CD4-positive, alpha-beta T cell treated with Interferon alpha-2 for 1 hour (primary cell): Measurements from ENCODE around the gene SLC49A4.

Experiments used
- DNase-seq, 2 donors: peaks; one replicate each; pipeline ENCODE4 v3.0.0-alpha.2; 2020 to 2022

Gene SLC49A4

DNA sequence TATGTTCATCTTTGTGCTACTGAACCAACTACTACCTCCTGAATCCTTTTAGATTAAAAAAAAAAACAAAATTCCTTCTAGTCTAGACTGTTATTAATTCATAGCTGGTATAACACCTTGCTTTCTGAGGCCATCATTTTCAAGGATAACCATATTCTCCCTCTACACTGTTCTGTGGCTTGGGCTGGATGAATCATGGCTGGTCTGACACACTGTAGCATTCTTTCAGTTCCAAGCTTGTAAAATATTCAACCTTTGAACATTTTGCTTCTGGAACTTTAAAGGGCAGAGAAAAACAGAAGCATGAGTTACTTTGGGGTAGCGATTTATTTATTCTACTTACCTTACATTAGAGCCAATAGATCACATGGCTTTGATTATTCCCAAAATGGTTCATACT, 8.8 kb upstream of the SLC49A4 start:
- no peak for DNase-seq

GRCh38 chr3:122787872-122788271, 7.0 kb upstream of the SLC49A4 start:
- DNase-seq: peak in 1 of 2 donors; percentile 8

GRCh38 chr3:122789585-122790273, 5.1 kb upstream of the SLC49A4 start:
- DNase-seq: no peak

- DNase-seq: peak; percentile 90
Observed at GRCh38 chr3:122793568-122794416, 1.1 kb upstream of the SLC49A4 start, which contains the start of gene HSPBAP1. Gene HSPBAP1, minus strand, starts transcription at chr3:122793831. Its CDS starts 151 bp downstream, at chr3:122793680.

- DNase-seq: no peak
Observed at GRCh38 chr3:122794483-122794778, 438 bp upstream of the SLC49A4 start.

GRCh38 chr3:122795674-122796195, 866 bp downstream of the SLC49A4 start:
- DNase-seq: peak in 1 of 2 donors; percentile 20

- no peak for DNase-seq
Observed at GRCh38 chr3:122797291-122797690, 2.4 kb downstream of the SLC49A4 start.

DNA sequence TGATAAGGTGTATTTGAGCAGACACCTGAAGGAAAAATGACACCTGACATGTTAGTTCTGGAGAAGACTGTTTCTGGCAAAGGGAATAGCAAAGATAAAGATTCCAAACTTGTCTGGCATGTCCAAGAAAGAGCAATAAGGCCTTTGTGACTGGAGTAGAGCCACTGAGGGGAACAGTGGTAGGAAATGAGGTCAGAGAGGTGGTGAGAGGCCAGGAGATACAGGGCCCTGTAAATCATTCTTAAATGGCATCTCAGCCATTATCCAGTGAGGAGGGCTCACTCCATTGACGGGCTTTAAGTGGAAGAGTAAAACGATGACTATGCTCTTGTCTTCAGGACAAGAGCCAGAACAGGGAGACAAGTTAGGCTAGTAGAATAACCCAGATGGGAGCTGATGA, 4.5 kb downstream of the SLC49A4 start:
- DNase-seq: no peak

- DNase-seq: no peak
Observed at GRCh38 chr3:122800031-122800430, 5.2 kb downstream of the SLC49A4 start.

DNA sequence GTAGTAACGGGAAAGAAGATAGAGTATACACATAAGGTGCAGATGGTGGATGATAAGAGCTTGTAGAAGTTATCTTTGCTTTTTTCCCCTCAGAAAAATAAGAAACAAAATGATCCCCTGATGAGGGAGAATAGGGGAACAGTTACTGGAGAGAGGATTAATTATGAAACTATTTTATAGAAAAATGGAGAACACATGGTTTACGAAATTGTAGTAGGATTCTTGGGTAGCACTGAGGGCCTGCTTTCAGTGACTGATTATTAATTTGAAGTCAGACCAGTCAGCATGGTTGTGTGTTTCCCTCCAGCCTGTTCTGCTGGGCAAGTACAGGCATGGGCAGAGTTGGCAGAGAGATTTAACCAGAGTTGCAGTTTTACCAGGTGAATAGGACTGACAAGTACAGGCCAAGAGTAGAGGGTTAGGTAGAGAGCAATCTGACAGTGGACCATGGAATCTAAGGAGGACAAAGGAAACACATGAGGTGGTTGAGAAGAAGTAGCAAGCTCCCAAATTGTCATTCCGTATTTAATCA, 5.9 kb downstream of the SLC49A4 start:
- no peak for DNase-seq

DNA sequence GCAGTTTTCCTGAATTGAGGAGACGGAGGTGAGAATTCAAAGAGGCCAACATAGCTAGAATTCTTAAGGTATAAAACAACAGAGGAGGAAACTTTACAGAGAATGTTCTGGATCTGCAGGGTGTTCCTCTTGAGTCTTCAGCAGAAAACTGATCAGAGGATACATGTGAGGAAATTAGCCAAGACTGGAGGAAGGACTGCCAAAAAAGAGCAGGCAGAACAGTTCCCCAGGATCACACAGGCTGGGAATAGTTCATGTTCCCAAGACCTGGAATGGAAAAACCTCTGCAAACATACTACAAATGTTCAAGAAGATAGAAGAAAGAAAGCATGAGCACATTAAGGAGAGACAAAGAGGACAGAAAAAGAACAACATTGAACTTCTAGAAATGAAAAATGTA, 7.5 kb downstream of the SLC49A4 start:
- DNase-seq: no peak

DNA sequence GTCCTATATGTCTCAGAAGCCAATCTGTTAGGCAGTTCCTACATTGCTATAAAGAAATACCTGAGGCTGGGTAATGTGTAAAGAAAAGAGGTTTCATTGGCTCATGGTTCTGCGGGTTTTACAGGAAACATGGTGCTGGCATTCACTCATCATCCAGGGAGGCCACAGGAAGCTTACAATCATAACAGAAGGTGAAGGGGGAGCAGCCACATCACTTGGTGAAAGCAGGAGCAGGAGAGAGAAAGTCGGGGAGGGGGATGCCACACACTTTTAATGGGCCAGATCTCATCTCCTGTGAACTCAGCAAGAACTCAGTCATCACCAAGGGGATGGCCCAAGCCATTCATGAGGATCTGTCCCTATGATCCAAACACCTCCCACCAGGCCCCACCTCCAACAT, 9.1 kb downstream of the SLC49A4 start:
- no peak for DNase-seq

- DNase-seq: no peak
Observed at GRCh38 chr3:122810734-122811133, 15.9 kb downstream of the SLC49A4 start.

GRCh38 chr3:122816587-122816986, 21.7 kb downstream of the SLC49A4 start:
- DNase-seq: no peak

DNA sequence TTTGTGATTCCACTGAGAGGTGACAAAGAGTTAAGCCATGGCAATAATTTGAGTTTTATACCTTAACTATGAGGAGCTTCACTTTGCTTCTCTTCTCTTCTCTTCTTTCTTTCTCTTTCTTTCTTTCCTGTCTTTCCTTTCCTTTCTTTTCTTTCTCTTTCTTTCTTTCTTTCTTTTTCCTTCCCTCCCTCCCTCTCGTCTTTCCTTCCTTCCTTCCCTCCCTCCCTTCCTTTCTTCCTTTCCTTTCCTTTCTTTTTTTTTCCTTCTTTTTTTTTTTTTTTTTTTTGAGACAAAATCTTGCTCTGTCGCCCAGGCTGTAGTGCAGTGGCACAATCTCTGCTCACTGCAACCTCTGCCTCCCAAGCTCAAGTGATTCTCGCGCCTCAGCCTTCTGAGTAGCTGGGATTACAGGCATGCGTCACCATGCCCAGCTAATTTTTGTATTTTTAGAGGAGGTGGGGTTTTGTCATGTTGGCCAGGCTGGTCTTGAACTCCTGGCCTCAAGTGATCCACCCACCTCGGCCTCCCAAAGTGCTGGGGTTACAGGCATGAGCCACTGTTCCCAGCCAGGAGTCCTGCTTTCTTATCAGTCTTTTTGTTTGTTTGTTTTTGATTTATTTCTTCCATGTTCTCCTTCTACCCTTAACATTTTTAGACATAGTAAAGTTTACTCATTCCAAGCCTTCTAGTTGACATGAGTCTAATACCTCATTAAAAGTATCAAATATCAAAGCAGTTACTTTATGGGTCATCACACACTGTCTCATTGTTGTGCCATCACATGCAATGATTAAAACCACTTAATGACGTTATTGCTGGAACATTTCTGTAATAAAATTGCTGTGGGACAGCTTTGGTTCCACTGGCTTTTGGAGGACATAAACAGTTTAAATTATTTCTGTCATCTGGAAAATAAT, 29.9 kb downstream of the SLC49A4 start:
- no peak for DNase-seq

DNA sequence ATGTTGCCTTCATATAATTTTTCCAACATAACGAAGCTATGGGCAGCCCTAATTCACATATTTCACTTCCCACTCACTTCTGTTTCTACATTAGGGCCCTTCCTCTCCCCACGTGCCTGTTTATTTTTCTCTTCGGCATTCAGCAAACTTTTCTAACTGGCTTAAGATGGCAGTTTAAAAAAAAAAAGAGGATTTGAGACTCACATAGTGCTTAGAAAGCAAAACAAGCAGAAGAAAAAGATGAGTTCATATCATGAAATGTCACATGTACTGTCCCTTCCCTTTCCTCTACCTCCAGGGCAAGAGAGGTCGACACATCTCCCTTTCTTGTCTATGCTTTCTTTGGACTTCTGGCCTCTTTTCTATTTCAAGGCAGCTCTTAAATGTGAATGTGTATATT, 30.6 kb downstream of the SLC49A4 start:
- DNase-seq: no peak

- no peak for DNase-seq
Observed at GRCh38 chr3:122826278-122826677, 31.4 kb downstream of the SLC49A4 start.

DNA sequence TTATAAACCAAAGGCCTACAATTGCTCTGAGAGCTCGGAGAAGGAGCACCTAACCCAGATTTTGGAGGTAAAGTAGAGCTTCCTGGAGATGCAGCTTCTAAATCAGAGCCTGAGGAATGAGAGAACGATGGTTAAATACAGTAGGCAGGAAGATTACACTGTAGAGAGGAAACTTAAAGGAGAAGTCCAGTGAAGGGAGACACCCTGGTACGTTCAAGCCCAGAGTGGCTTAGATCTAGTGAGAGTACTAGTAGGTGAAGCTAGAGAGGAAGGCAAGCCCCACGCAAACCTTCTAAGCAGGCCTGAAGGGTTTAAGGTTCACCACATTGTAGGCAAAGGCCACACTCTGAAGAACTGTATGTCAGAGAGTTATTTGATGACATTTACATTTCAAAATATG, 33.4 kb downstream of the SLC49A4 start:
- DNase-seq: no peak

DNA sequence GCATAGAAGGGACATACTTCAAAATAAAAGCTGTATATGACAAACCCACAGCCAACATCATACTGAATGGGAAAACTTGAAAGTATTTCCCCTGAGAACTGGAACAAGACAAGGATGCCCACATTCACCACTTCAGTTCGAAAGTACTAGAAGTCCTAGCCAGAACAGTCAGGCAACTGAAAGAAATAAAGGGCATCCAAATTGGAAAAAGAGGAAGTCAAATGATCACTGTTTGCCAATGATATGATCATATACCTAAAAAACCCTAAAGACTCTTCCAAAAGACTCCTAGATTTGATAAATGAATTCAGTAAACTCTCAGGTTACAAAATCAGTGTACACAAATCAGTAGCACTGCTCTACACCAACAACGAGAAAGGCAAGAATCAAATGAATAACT, 40.7 kb downstream of the SLC49A4 start:
- DNase-seq: no peak

DNA sequence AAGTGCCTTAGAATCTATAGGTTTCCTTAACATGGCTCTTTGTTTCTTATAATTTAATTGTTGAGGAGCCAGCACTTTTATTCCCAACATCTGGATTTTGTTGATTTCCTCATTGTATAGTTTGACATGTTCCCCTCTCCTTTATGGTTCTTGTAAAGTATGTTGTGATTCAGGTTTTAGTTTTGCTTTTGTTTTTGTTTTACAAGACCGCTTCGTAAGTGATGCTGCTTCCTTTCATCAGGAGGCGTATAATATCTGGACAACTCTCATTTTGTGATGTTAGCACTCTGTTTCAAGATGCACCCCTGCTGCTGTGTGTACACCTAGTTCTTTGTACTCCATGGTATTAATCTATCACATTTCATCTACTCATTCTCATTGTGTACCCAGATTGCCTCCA, 48.7 kb downstream of the SLC49A4 start:
- DNase-seq: peak in 1 of 2 donors; percentile 13

- no peak for DNase-seq
Observed at GRCh38 chr3:122857019-122857418, 62.1 kb downstream of the SLC49A4 start.

GRCh38 chr3:122858373-122858772, 63.5 kb downstream of the SLC49A4 start:
- peak in 1 of 2 donors; percentile 4 for DNase-seq
